AML-193 (cell line): ENCODE measurements around the gene POMT1.

Experiments
- DNase-seq, 2 experiments: peaks; one replicate each; lab custom pipeline; 2025; lab: John Stamatoyannopoulos, UW

The POMT1 gene

GRCh38 chr9:131476777-131477345 is 25.9 kb upstream of the POMT1 start:
- no peak for DNase-seq

- DNase-seq = no peak
Measured at GRCh38 chr9:131477367-131477766, 25.4 kb upstream of the POMT1 start.

GRCh38 chr9:131477816-131478419 is 24.8 kb upstream of the POMT1 start:
- DNase-seq = no peak

GRCh38 chr9:131478421-131478868 is 24.3 kb upstream of the POMT1 start:
- no peak for DNase-seq

GRCh38 chr9:131478911-131479310 is 23.8 kb upstream of the POMT1 start:
- no peak for DNase-seq

GRCh38 chr9:131480258-131480657 is 22.5 kb upstream of the POMT1 start:
- DNase-seq = no peak

- DNase-seq = no peak
Measured at GRCh38 chr9:131481441-131482342, 21.0 kb upstream of the POMT1 start.

GRCh38 chr9:131482343-131483006 is 20.2 kb upstream of the POMT1 start:
- no peak for DNase-seq

GRCh38 chr9:131483319-131484050 is 19.2 kb upstream of the POMT1 start:
- no peak for DNase-seq

- no peak for DNase-seq
Measured at GRCh38 chr9:131484051-131484445, 18.7 kb upstream of the POMT1 start.

GRCh38 chr9:131484560-131485185 is 18.0 kb upstream of the POMT1 start:
- DNase-seq = no peak

- DNase-seq = no peak
Measured at GRCh38 chr9:131485206-131485605, 17.5 kb upstream of the POMT1 start.

- no peak for DNase-seq
Measured at GRCh38 chr9:131485728-131486422, 16.8 kb upstream of the POMT1 start.

- no peak for DNase-seq
Measured at GRCh38 chr9:131487001-131487400, 15.7 kb upstream of the POMT1 start.

GRCh38 chr9:131487621-131488031 is 15.1 kb upstream of the POMT1 start:
- no peak for DNase-seq

- DNase-seq = no peak
Measured at GRCh38 chr9:131490514-131490913, 12.2 kb upstream of the POMT1 start.

- no peak for DNase-seq
Measured at GRCh38 chr9:131491001-131491710, 11.6 kb upstream of the POMT1 start.

GRCh38 chr9:131492070-131492469 is 10.6 kb upstream of the POMT1 start:
- DNase-seq = no peak

GRCh38 chr9:131494296-131494870 is 8.3 kb upstream of the POMT1 start:
- no peak for DNase-seq

- DNase-seq = no peak
Measured at GRCh38 chr9:131495785-131496184, 6.9 kb upstream of the POMT1 start.
